IPS DF 6.9 (cell line): Measurements from ENCODE around the gene SCN4B.

Source experiments
- DNase-seq: peaks from one replicate; pipeline ENCODE4 v3.0.0-alpha.2; 2013; ENCODE audit warnings: low read depth, low spot score
- H3K27ac ChIP-seq: one replicate; pipeline ENCODE4 v1.5.1; 2013; ENCODE audit warnings: low read length, control low read depth
- H3K27me3 ChIP-seq: 2 replicates; pipeline ENCODE4 v1.6.1; 2013; ENCODE audit warnings: mild to moderate bottlenecking, low read length; ENCODE audit not compliant: control insufficient read depth, insufficient read depth
- H3K36me3 ChIP-seq: 2 replicates; pipeline ENCODE4 v1.6.1; 2013; ENCODE audit warnings: low read length; ENCODE audit not compliant: control insufficient read depth, insufficient read depth
- H3K4me1 ChIP-seq: 2 replicates; pipeline ENCODE4 v1.6.1; 2013; ENCODE audit warnings: low read length; ENCODE audit not compliant: control insufficient read depth, insufficient read depth
- H3K4me3 ChIP-seq: 2 replicates; pipeline ENCODE4 v1.5.1; 2013; ENCODE audit warnings: mild to moderate bottlenecking, low read length
- H3K9me3 ChIP-seq: 2 replicates; pipeline ENCODE4 v1.6.1; 2013; ENCODE audit warnings: low read length, inconsistent platforms; ENCODE audit not compliant: control insufficient read depth, insufficient read depth
- WGBS: extraction: QIAGEN DNeasy Blood & Tissue Kit; methylation state at CpG from one replicate; pipeline ENCODE4 v1.1.7; 2013; ENCODE audit warnings: mixed read lengths, missing lambda C conversion rate; ENCODE audit not compliant: insufficient read length, insufficient coverage; 5-methylcytosine and 5-hydroxymethylcytosine counted together

SCN4B gene

GRCh38 chr11:118132385-118133151 is 20.1 kb downstream of the SCN4B start:
- DNase-seq = no peak
- no CpG with 5 or more reads among the region's 15 CpGs for WGBS
- H3K4me1 ChIP-seq = no peaks in the 10 kb centered on the region; the same call in 1 of the 2 replicates
- H3K4me3 ChIP-seq = no peak overlapping the region
- H3K36me3 ChIP-seq = no peaks in the 10 kb centered on the region
- no peaks in the 10 kb centered on the region; the same call in 1 of the 2 replicates for H3K27me3 ChIP-seq
- no peak overlapping the region for H3K27ac ChIP-seq
- H3K9me3 ChIP-seq = no peaks in the 10 kb centered on the region

GRCh38 chr11:118129471-118130172 is 23.0 kb downstream of the SCN4B start:
- no CpG with 5 or more reads among the region's 6 CpGs for WGBS
- no peak for DNase-seq
- Histone ChIP-seq H3K4me1 (no peaks in the 10 kb centered on the region; the same call in 1 of the 2 replicates), H3K4me3 (no peak overlapping the region), H3K27me3 (no peaks in the 10 kb centered on the region; the same call in 1 of the 2 replicates), H3K36me3 (no peaks in the 10 kb centered on the region), H3K9me3 (no peaks in the 10 kb centered on the region), H3K27ac (no peak overlapping the region)

GRCh38 chr11:118128721-118129470 is 23.7 kb downstream of the SCN4B start:
- Histone ChIP-seq H3K36me3 (no peaks in the 10 kb centered on the region), H3K27ac (no peak overlapping the region), H3K9me3 (no peaks in the 10 kb centered on the region), H3K4me3 (no peak overlapping the region), H3K4me1 (no peaks in the 10 kb centered on the region; the same call in 1 of the 2 replicates), H3K27me3 (no peaks in the 10 kb centered on the region; the same call in 1 of the 2 replicates)
- no peak for DNase-seq
- WGBS = no CpG with 5 or more reads among the region's 11 CpGs

GRCh38 chr11:118128310-118128709 is 24.3 kb downstream of the SCN4B start:
- no peaks in the 10 kb centered on the region; the same call in 1 of the 2 replicates for H3K27me3 ChIP-seq
- no CpG with 5 or more reads among the region's 4 CpGs for WGBS
- H3K27ac ChIP-seq = no peak overlapping the region
- no peaks in the 10 kb centered on the region for H3K9me3 ChIP-seq
- H3K36me3 ChIP-seq = no peaks in the 10 kb centered on the region
- no peak overlapping the region for H3K4me3 ChIP-seq
- DNase-seq = no peak
- no peaks in the 10 kb centered on the region for H3K4me1 ChIP-seq

- H3K27ac ChIP-seq = no peak overlapping the region
- no peak for DNase-seq
- no peaks in the 10 kb centered on the region for H3K4me1 ChIP-seq
- no peaks in the 10 kb centered on the region for H3K36me3 ChIP-seq
- no peaks in the 10 kb centered on the region; the same call in 1 of the 2 replicates for H3K27me3 ChIP-seq
- H3K4me3 ChIP-seq = no peak overlapping the region
- no CpG with 5 or more reads among the region's 7 CpGs for WGBS
- no peaks in the 10 kb centered on the region for H3K9me3 ChIP-seq
These were observed 26.4 kb downstream of the SCN4B start for GRCh38 chr11:118126082-118126838.

- no peak overlapping the region for H3K27ac ChIP-seq
- DNase-seq = no peak
- H3K36me3 ChIP-seq = no peaks in the 10 kb centered on the region
- H3K9me3 ChIP-seq = no peaks in the 10 kb centered on the region
- H3K27me3 ChIP-seq = no peaks in the 10 kb centered on the region; the same call in 1 of the 2 replicates
- no peaks in the 10 kb centered on the region for H3K4me1 ChIP-seq
- H3K4me3 ChIP-seq = no peak overlapping the region
- WGBS = no CpG with 5 or more reads among the region's 8 CpGs
These were observed 27.6 kb downstream of the SCN4B start for GRCh38 chr11:118124929-118125535.

- no peak overlapping the region for H3K27ac ChIP-seq
- no peaks in the 10 kb centered on the region for H3K9me3 ChIP-seq
- no peak for DNase-seq
- no CpG with 5 or more reads among the region's 1 CpG for WGBS
- H3K4me1 ChIP-seq = no peaks in the 10 kb centered on the region; the same call in 1 of the 2 replicates
- no peaks in the 10 kb centered on the region for H3K27me3 ChIP-seq
- H3K36me3 ChIP-seq = no peaks in the 10 kb centered on the region
- no peak overlapping the region for H3K4me3 ChIP-seq
These were observed 31.8 kb downstream of the SCN4B start for GRCh38 chr11:118120793-118121192.

GRCh38 chr11:118117790-118118601 is 34.6 kb downstream of the SCN4B start:
- H3K27me3 ChIP-seq = no peaks in the 10 kb centered on the region
- H3K9me3 ChIP-seq = no peaks in the 10 kb centered on the region
- DNase-seq = no peak
- no CpG with 5 or more reads among the region's 9 CpGs for WGBS
- no peaks in the 10 kb centered on the region for H3K36me3 ChIP-seq
- no peaks in the 10 kb centered on the region; the same call in 1 of the 2 replicates for H3K4me1 ChIP-seq
- H3K4me3 ChIP-seq = no peak overlapping the region
- no peak overlapping the region for H3K27ac ChIP-seq

- no peaks in the 10 kb centered on the region; the same call in 1 of the 2 replicates for H3K4me1 ChIP-seq
- no peaks in the 10 kb centered on the region for H3K27me3 ChIP-seq
- no CpG with 5 or more reads among the region's 7 CpGs for WGBS
- no peak overlapping the region for H3K4me3 ChIP-seq
- H3K27ac ChIP-seq = no peak overlapping the region
- no peaks in the 10 kb centered on the region for H3K9me3 ChIP-seq
- no peak for DNase-seq
- H3K36me3 ChIP-seq = no peaks in the 10 kb centered on the region
These were observed 37.6 kb downstream of the SCN4B start for GRCh38 chr11:118115048-118115447.
